Endothelial cell of umbilical vein (primary cell): Measurements from ENCODE around the gene SLC22A23. TPM values are rescaled to one million over a fixed set of nuclear protein-coding genes. Genes with fewer than 3 reads are reported as not detected.

ENCODE experiments used
- BruUV-seq: library from RNA; stranded (reverse); fragments of 400-500 nt; replicated peaks from 2 replicates; lab custom pipeline; 2021; lab: Mats Ljungman, UMichigan
- CTCF ChIA-PET: fragments of 300-600, 350-600 bp; sonication (Branson Sonifier 250); formaldehyde crosslinking; loops from one replicate; lab custom pipeline; 2021; ENCODE audit warnings: antibody characterized with exemption, inconsistent platforms; lab: Charles Lee
- POLR2A ChIA-PET: fragments of 300-600, 350-600 bp; sonication (Branson Sonifier 250); formaldehyde crosslinking; loops from one replicate; lab custom pipeline; 2021; ENCODE audit warnings: antibody characterized with exemption, inconsistent platforms; lab: Charles Lee
- DNase-seq: peaks from one replicate; pipeline ENCODE4 v3.0.0-alpha.2; 2011; ENCODE audit warnings: low read depth, low spot score
- FAIRE-seq: peaks from 2 replicates; lab custom pipeline; 2011; peaks lifted over from hg19 to GRCh38; lab: Jason Lieb, UNC
- H2AFZ ChIP-seq: 2 replicates; pipeline ENCODE4 v1.6.0; 2012; ENCODE audit warnings: low read depth, low read length, control low read depth, inconsistent platforms
- H3K27ac ChIP-seq: 2 replicates; pipeline ENCODE4 v1.5.1; 2011; ENCODE audit warnings: low read depth, mild to moderate bottlenecking, control low read depth, low read length, moderate library complexity; ENCODE audit not compliant: insufficient read depth
- H3K27me3 ChIP-seq, 2 experiments: 2 replicates each; pipeline versions ENCODE4 v1.6.0 to v1.6.1; 2011; ENCODE audit warnings: low read length in 2 of 2, mixed read lengths in 1 of 2; ENCODE audit not compliant: control insufficient read depth in 2 of 2, insufficient read depth in 2 of 2
- H3K36me3 ChIP-seq, 2 experiments: 2 replicates in 1 of 2; 3 replicates in 1 of 2; pipeline ENCODE4 v1.5.1; 2011; ENCODE audit warnings: low read length in 2 of 2, mild to moderate bottlenecking in 1 of 2, moderate library complexity in 1 of 2; ENCODE audit not compliant: control insufficient read depth in 2 of 2, insufficient read depth in 2 of 2; ENCODE audit errors: extremely low read depth in 1 of 2
- H3K4me1 ChIP-seq: 3 replicates; pipeline ENCODE4 v1.5.1; 2011; ENCODE audit warnings: mild to moderate bottlenecking, low read length; ENCODE audit not compliant: control insufficient read depth, insufficient read depth; ENCODE audit errors: extremely low read depth
- H3K4me2 ChIP-seq: 2 replicates; pipeline ENCODE4 v1.6.1; 2011; ENCODE audit warnings: low read length, control low read depth, mixed read lengths; ENCODE audit not compliant: insufficient read depth
- H3K4me3 ChIP-seq, 3 experiments: fragments of 200-600 bp in 1 of 3; sonication (generic), shearing (Covaris generic) in 1 of 3; replicated peaks in 1 of 3; 2 replicates each; pipeline ENCODE4 v1.5.1; 2011 to 2016; ENCODE audit warnings: control low read depth in 3 of 3, low read length in 3 of 3, mild to moderate bottlenecking in 2 of 3, inconsistent platforms in 1 of 3, low read depth in 1 of 3, moderate library complexity in 1 of 3; ENCODE audit not compliant: insufficient read depth in 1 of 3
- H3K79me2 ChIP-seq: 2 replicates; pipeline ENCODE4 v1.6.0; 2012; ENCODE audit warnings: low read length, inconsistent platforms; ENCODE audit not compliant: control insufficient read depth, insufficient read depth
- H3K9ac ChIP-seq: replicated peaks from 2 replicates; pipeline ENCODE3; 2011; ENCODE audit warnings: low read length, control low read depth; ENCODE audit not compliant: insufficient read depth; ENCODE audit errors: extremely low read depth
- H3K9me1 ChIP-seq: replicated peaks from 3 replicates; pipeline ENCODE4 v1.6.0; 2011; ENCODE audit warnings: mild to moderate bottlenecking, low read length; ENCODE audit not compliant: control insufficient read depth, insufficient read depth; ENCODE audit errors: extremely low read depth
- H3K9me3 ChIP-seq: replicated peaks from 2 replicates; pipeline ENCODE4 v1.5.1; 2012; ENCODE audit warnings: low read length, inconsistent platforms; ENCODE audit not compliant: control insufficient read depth, insufficient read depth
- H4K20me1 ChIP-seq: replicated peaks from 2 replicates; pipeline ENCODE3; 2011; ENCODE audit warnings: mild to moderate bottlenecking, low read length; ENCODE audit not compliant: control insufficient read depth, insufficient read depth; ENCODE audit errors: extremely low read depth
- EZH2 ChIP-seq: IDR thresholded peaks from 2 replicates; pipeline ENCODE4 v1.6.1; 2012; ENCODE audit warnings: borderline replicate concordance, low read depth, mild to moderate bottlenecking, moderate library complexity, low read length, inconsistent platforms; ENCODE audit not compliant: severe bottlenecking
- FOS ChIP-seq: IDR thresholded peaks from 2 replicates; pipeline ENCODE4 v1.6.1; 2011; ENCODE audit warnings: mild to moderate bottlenecking, low read length, moderate library complexity, borderline replicate concordance; ENCODE audit not compliant: insufficient read depth
- GATA2 ChIP-seq: IDR thresholded peaks from 2 replicates; pipeline ENCODE4 v1.7.0; 2011; ENCODE audit warnings: low read depth, mild to moderate bottlenecking, moderate library complexity, mixed read lengths, low read length; ENCODE audit not compliant: insufficient read length, insufficient read depth
- JUN ChIP-seq: IDR thresholded peaks from 2 replicates; pipeline ENCODE4 v1.6.1; 2011; ENCODE audit warnings: borderline replicate concordance, low read depth; ENCODE audit not compliant: insufficient read length, insufficient read depth
- MYC ChIP-seq: IDR thresholded peaks from one replicate; pipeline ENCODE4 v1.6.1; 2011; ENCODE audit warnings: mild to moderate bottlenecking, low read depth, low read length
- POLR2A ChIP-seq: IDR thresholded peaks from 2 replicates; pipeline ENCODE4 v1.6.1; 2012; ENCODE audit warnings: low read depth, mild to moderate bottlenecking, control low read depth, low read length
- POLR2AphosphoS5 ChIP-seq: IDR thresholded peaks from 2 replicates; pipeline ENCODE4 v1.6.1; 2012; ENCODE audit warnings: low read depth, mild to moderate bottlenecking, control low read depth, low read length, moderate library complexity; ENCODE audit not compliant: insufficient read depth
- dilution Hi-C: fragments of 300-500 bp; cut with MboI; formaldehyde crosslinking; loops from one replicate; pipeline ENCODE4 v1.15.0; 2019; ENCODE audit warnings: low sequenced_read_pairs; ENCODE audit not compliant: extremely low pct_ligation_motif_present
- intact Hi-C: fragments of 100-400 bp; cut with micrococcal nuclease; formaldehyde crosslinking; loops from one replicate; pipeline ENCODE4 v1.10.0; 2022
- polyA plus RNA-seq, 4 experiments: library from polyadenylated mRNA; depleted of rRNA in 3 of 4; stranded (reverse) in 3 of 4; unstranded in 1 of 4; fragments of >200 nt; gene quantifications; 2 replicates each; pipeline versions ENCODE4 v1.2.1 to v1.2.3, GENCODE V29; 2011 to 2012; ENCODE audit warnings: missing spikeins in 1 of 4
- total RNA-seq: library from RNA; stranded (reverse); gene quantifications from 2 replicates; pipeline ENCODE4 v1.2.3, GENCODE V29; 2021
- TF ChIP-seq, protein P1 (sequence below): IDR thresholded peaks from 2 replicates; pipeline ENCODE4 v1.6.1; 2011; ENCODE audit not compliant: insufficient read depth, insufficient read length
- TF ChIP-seq, protein P2 (sequence below), 2 donors: IDR thresholded peaks; 1 replicate in 1 of 2; 2 replicates in 1 of 2; pipeline ENCODE4 v1.5.1; 2011; ENCODE audit warnings: low read length in 2 of 2, mild to moderate bottlenecking in 2 of 2, moderate library complexity in 2 of 2, control low read depth in 1 of 2, inconsistent platforms in 1 of 2, low read depth in 1 of 2; ENCODE audit not compliant: insufficient read depth in 1 of 2; ENCODE audit errors: extremely low read depth in 1 of 2

Gene SLC22A23
- total and polyA plus RNA-seq, 2 donors (not counting 3 experiments of a cell fraction or from before 2014, with no cell fraction given): 4.2 to 14.3 TPM

DNA sequence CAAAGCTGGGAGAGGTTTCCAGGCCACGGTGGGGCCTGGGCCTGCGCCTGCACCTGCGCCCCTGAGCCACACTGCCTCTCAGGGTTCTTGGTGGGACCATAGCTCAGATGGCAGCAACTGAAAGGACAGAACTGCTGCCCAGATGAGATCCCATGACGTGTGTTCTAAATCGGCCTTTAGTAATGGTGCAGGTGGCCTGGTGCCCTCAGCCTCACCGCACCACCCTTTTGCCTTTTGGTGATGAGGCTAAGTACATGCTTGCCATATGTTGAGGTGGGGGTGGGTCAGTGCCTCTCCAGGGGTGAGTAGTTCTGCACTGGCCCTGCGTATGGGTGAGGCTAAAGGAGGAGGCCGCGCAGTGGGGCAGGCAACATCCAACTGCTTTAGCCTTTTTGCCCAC, 190.7 kb downstream of the SLC22A23 start:
- no peak for FAIRE-seq
- H2AFZ ChIP-seq: no peak overlapping the region
- CTCF ChIA-PET: no interaction called here
- no peaks in the 10 kb centered on the region for H3K9me1 ChIP-seq
- no peak overlapping the region for H3K9ac ChIP-seq
- no peaks in the 10 kb centered on the region for H3K27me3 ChIP-seq
- intact Hi-C loops: no loop called here
- H3K27ac ChIP-seq: no peak overlapping the region
- no peaks in the 10 kb centered on the region for H3K9me3 ChIP-seq
- peaks cover 55% of the 10 kb centered on the region for H3K79me2 ChIP-seq
- POLR2A ChIA-PET: interaction anchor here (0.6 kb wide), 1 partner anchor 211 kb away, joined by 6 read pairs; no protein-coding TSS in a partner anchor
- dilution Hi-C loops: no loop called here
- TF ChIP-seq POLR2AphosphoS5: no peak
- H3K36me3 ChIP-seq: peaks cover 6 to 25% of the 10 kb centered on the region in 2 experiments
- H3K4me1 ChIP-seq: no peaks in the 10 kb centered on the region
- no peak for DNase-seq
- no TSS peak for BruUV-seq
- no peak overlapping the region for H3K4me2 ChIP-seq
- no peaks in the 10 kb centered on the region for H4K20me1 ChIP-seq
- H3K4me3 ChIP-seq: no peak overlapping the region

DNA sequence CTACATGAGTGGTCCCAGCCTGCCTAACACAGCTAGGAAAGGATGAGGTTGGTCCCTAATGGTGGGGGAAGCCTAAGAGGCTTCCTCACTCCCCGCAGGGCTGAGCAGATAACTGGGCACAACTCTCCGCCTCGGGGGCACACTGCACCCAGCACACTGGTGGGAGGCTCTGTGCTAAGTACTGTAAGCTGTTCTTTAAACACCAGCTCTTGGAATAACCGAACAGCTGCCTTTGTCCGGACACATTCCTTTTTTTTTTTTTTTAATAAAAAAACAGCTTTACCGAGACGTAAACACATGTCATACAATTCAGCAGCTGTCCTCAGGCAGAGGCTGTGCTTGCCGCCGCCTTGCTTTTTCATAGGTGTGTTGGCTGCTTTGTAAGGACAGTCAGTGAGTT, 191.2 kb downstream of the SLC22A23 start:
- Histone ChIP-seq H2AFZ (no peak overlapping the region), H3K4me3 (no peak overlapping the region), H3K9me1 (no peaks in the 10 kb centered on the region), H3K36me3 (peaks cover 6 to 21% of the 10 kb centered on the region in 2 experiments), H3K27me3 (no peaks in the 10 kb centered on the region), H3K4me1 (peaks cover 3% of the 10 kb centered on the region), H3K79me2 (peaks cover 60% of the 10 kb centered on the region), H3K4me2 (no peak overlapping the region), H3K9ac (no peak overlapping the region), H3K27ac (no peak overlapping the region), H4K20me1 (no peaks in the 10 kb centered on the region), H3K9me3 (no peaks in the 10 kb centered on the region)
- no TSS peak for BruUV-seq
- FAIRE-seq (no peak), DNase-seq (no peak)
- POLR2A ChIA-PET: interaction anchor here (0.6 kb wide), 1 partner anchor 211 kb away, joined by 6 read pairs; no protein-coding TSS in a partner anchor
- CTCF ChIA-PET: no interaction called here
- intact Hi-C loops: no loop called here
- dilution Hi-C loops: no loop called here
- no peak for TF ChIP-seq POLR2A
- TF ChIP-seq POLR2AphosphoS5: no peak
- TF ChIP-seq FOS: no peak
- no peak for TF ChIP-seq MYC
- TF ChIP-seq EZH2: no peak
- no peak for TF ChIP-seq GATA2
- TF ChIP-seq, protein P1, sequence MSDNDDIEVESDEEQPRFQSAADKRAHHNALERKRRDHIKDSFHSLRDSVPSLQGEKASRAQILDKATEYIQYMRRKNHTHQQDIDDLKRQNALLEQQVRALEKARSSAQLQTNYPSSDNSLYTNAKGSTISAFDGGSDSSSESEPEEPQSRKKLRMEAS: no peak
- TF ChIP-seq, protein P2, sequence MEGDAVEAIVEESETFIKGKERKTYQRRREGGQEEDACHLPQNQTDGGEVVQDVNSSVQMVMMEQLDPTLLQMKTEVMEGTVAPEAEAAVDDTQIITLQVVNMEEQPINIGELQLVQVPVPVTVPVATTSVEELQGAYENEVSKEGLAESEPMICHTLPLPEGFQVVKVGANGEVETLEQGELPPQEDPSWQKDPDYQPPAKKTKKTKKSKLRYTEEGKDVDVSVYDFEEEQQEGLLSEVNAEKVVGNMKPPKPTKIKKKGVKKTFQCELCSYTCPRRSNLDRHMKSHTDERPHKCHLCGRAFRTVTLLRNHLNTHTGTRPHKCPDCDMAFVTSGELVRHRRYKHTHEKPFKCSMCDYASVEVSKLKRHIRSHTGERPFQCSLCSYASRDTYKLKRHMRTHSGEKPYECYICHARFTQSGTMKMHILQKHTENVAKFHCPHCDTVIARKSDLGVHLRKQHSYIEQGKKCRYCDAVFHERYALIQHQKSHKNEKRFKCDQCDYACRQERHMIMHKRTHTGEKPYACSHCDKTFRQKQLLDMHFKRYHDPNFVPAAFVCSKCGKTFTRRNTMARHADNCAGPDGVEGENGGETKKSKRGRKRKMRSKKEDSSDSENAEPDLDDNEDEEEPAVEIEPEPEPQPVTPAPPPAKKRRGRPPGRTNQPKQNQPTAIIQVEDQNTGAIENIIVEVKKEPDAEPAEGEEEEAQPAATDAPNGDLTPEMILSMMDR (IDR thresholded peaks at IDR 0.05; ENCODE audit: extremely low read depth in 1 of 2, insufficient read depth in 1 of 2, low read depth in 1 of 2, low read length in 2 of 2): no peak
- TF ChIP-seq JUN: no peak
